HepG2 (cell line): Measurements from ENCODE around the gene PDE2A. TPM values are rescaled to one million over a fixed set of nuclear protein-coding genes. Genes with fewer than 3 reads are reported as not detected.
A peak's percentile ranks its signal among the peaks of the same experiment; 100 is the strongest.

Experiments
- ATAC-seq: fragments of 200-7000 bp; cut with Tn5 transposase; 3 replicates; pipeline ENCODE4 v1.9.1; 2020; ENCODE audit warnings: mild to moderate bottlenecking, moderate library complexity
- BruUV-seq: library from RNA; stranded (reverse); fragments of 400-500 nt; replicated peaks from 2 replicates; lab custom pipeline; 2021; lab: Mats Ljungman, UMichigan
- CTCF ChIA-PET: fragments of 300-600 bp; formaldehyde crosslinking; extraction: SDS; loops from one replicate; lab custom pipeline; 2021; ENCODE audit warnings: low total read pairs, inconsistent platforms, low intra/inter-chr PET ratio; lab: Yijun Ruan, JAX
- POLR2A ChIA-PET: fragments of 350-600 bp; sonication (Branson Sonifier 250); formaldehyde crosslinking; loops from one replicate; lab custom pipeline; 2020; ENCODE audit warnings: antibody characterized with exemption, inconsistent platforms; lab: Yijun Ruan, JAX
- DNase-seq: peaks from one replicate; pipeline ENCODE4 v3.0.0-alpha.2; 2015; ENCODE audit warnings: low spot score
- FAIRE-seq: peaks from 3 replicates; lab custom pipeline; 2011; peaks lifted over from hg19 to GRCh38; lab: Jason Lieb, UNC
- H2AFZ ChIP-seq: one replicate; pipeline ENCODE4 v1.6.1; 2011; ENCODE audit warnings: low read length, inconsistent platforms
- H3K27ac ChIP-seq: fragments of 300-600 bp; 3 replicates; pipeline ENCODE4 v1.8.0; 2011; ENCODE audit warnings: mixed run types, mild to moderate bottlenecking, mixed read lengths, low read length, inconsistent platforms; ENCODE audit not compliant: insufficient read depth; ENCODE audit errors: extremely low read length
- H3K27me3 ChIP-seq, 2 experiments: fragments of 200-600 bp in 1 of 2; 2 replicates in 1 of 2; 3 replicates in 1 of 2; pipeline versions ENCODE4 v1.6.0 to v1.8.0; 2011; ENCODE audit warnings: low read length in 2 of 2, mild to moderate bottlenecking in 2 of 2, moderate library complexity in 2 of 2, inconsistent platforms in 1 of 2; ENCODE audit not compliant: insufficient read depth in 2 of 2, control insufficient read depth in 1 of 2
- H3K36me3 ChIP-seq, 2 experiments: fragments of 200-600 bp in 1 of 2; replicated peaks in 1 of 2; 2 replicates in 1 of 2; 3 replicates in 1 of 2; pipeline versions ENCODE4 v1.5.1 to v1.8.0; 2011; ENCODE audit warnings: low read length in 2 of 2, inconsistent platforms in 1 of 2; ENCODE audit not compliant: insufficient read depth in 2 of 2, control insufficient read depth in 1 of 2
- H3K4me1 ChIP-seq: 2 replicates; pipeline ENCODE4 v1.5.1; 2012; ENCODE audit warnings: low read length, inconsistent platforms; ENCODE audit not compliant: insufficient read depth
- H3K4me2 ChIP-seq: 2 replicates; pipeline ENCODE4 v1.6.0; 2011; ENCODE audit warnings: low read depth, low read length, inconsistent platforms
- H3K4me3 ChIP-seq, 3 experiments: fragments of 200-600 bp in 1 of 3; sonication (generic), shearing (Covaris generic) in 1 of 3; replicated peaks in 1 of 3; 2 replicates each; pipeline ENCODE4 v1.5.1; 2011 to 2016; ENCODE audit warnings: low read length in 3 of 3, inconsistent platforms in 2 of 3, low read depth in 2 of 3, mild to moderate bottlenecking in 2 of 3, control low read depth in 1 of 3, mixed read lengths in 1 of 3; ENCODE audit not compliant: insufficient read depth in 1 of 3
- H3K79me2 ChIP-seq: one replicate; pipeline ENCODE4 v1.6.1; 2011; ENCODE audit warnings: low read length, inconsistent platforms; ENCODE audit not compliant: insufficient read depth
- H3K9ac ChIP-seq: 2 replicates; pipeline ENCODE4 v1.6.0; 2011; ENCODE audit warnings: mild to moderate bottlenecking, low read depth, low read length, inconsistent platforms; ENCODE audit not compliant: insufficient read depth
- H3K9me3 ChIP-seq: 2 replicates; pipeline ENCODE4 v1.5.1; 2012; ENCODE audit warnings: mild to moderate bottlenecking, low read length
- H4K20me1 ChIP-seq: 2 replicates; pipeline ENCODE4 v1.6.0; 2011; ENCODE audit warnings: inconsistent platforms, mild to moderate bottlenecking, low read length, moderate library complexity; ENCODE audit not compliant: insufficient read depth
- CSRNP2 ChIP-seq: sonication (generic); formaldehyde crosslinking; conservative IDR thresholded peaks from 2 replicates; pipeline ENCODE4 v1.8.0; 2022; ENCODE audit warnings: low read depth, missing genetic modification reagents
- DNMT3B ChIP-seq: conservative IDR thresholded peaks from 2 replicates; pipeline ENCODE4 v1.6.1; 2016; ENCODE audit warnings: missing biosample characterization, control low read depth
- FOSL2 ChIP-seq: sonication (generic); formaldehyde crosslinking; IDR thresholded peaks from 2 replicates; pipeline ENCODE4 v1.4.0; 2020; ENCODE audit warnings: missing genetic modification reagents
- GATAD2A ChIP-seq: IDR thresholded peaks from 2 replicates; pipeline ENCODE4 v1.6.1; 2016
- KDM5B ChIP-seq: sonication (generic); formaldehyde crosslinking; IDR thresholded peaks from 2 replicates; pipeline ENCODE4 v1.4.0; 2020; ENCODE audit warnings: missing genetic modification reagents, mild to moderate bottlenecking, borderline replicate concordance
- MAFF ChIP-seq: IDR thresholded peaks from 2 replicates; pipeline ENCODE4 v1.6.1; 2011; ENCODE audit warnings: low read depth, low read length, improper control_type of control experiment
- MAFK ChIP-seq, 2 experiments: IDR thresholded peaks in 1 of 2; conservative IDR thresholded peaks in 1 of 2; 2 replicates each; pipeline ENCODE4 v1.6.1; 2011; ENCODE audit warnings: improper control_type of control experiment in 2 of 2, low read length in 2 of 2
- SETDB1 ChIP-seq: sonication (generic); formaldehyde crosslinking; IDR thresholded peaks from 2 replicates; pipeline ENCODE4 v1.5.1; 2020; ENCODE audit warnings: missing genetic modification reagents, mild to moderate bottlenecking, borderline replicate concordance
- ZNF30 ChIP-seq: sonication (generic); formaldehyde crosslinking; IDR thresholded peaks from 2 replicates; pipeline ENCODE4 v1.5.0; 2020; ENCODE audit warnings: mild to moderate bottlenecking, missing genetic modification reagents
- ZNF652 ChIP-seq: IDR thresholded peaks from 2 replicates; pipeline ENCODE4 v1.6.1; 2016; ENCODE audit warnings: low read depth, borderline replicate concordance
- WGBS: methylation state at CpG from one replicate; pipeline ENCODE4 v1.1.6; 2017; ENCODE audit warnings: low lambda C conversion rate; 5-methylcytosine and 5-hydroxymethylcytosine counted together
- in situ Hi-C: cut with HindIII; loops from 2 replicates; pipeline ENCODE4 v1.10.0; 2017; ENCODE audit warnings: low pct_unique_long_range_greater_than_20kb; ENCODE audit not compliant: extremely low pct_ligation_motif_present
- intact Hi-C: fragments of 100-400 bp; cut with micrococcal nuclease; formaldehyde crosslinking; loops from one replicate; pipeline ENCODE4 v1.10.0; 2022; ENCODE audit not compliant: unreplicated experiment
- polyA plus RNA-seq, 8 experiments: library from polyadenylated mRNA; depleted of rRNA in 3 of 8; stranded (reverse) in 7 of 8; unstranded in 1 of 8; fragments of >200 nt; fragmentation: Illumina TruSeq in 4 of 8; extraction: Trizol in 4 of 8; gene quantifications; 2 replicates each; pipeline versions ENCODE4 v1.2.1 to v1.2.3, GENCODE V29; 2011 to 2016; ENCODE audit warnings: low read depth in 4 of 8, missing spikeins in 1 of 8, mixed read lengths in 1 of 8; ENCODE audit not compliant: insufficient read depth in 1 of 8
- total RNA-seq, 5 experiments: library from RNA; depleted of rRNA; stranded (reverse); fragments of >200 nt; fragmentation: Illumina TruSeq; extraction: Trizol; gene quantifications; 2 replicates each; pipeline ENCODE4 v1.2.3, GENCODE V29; 2016; ENCODE audit warnings: low read depth in 1 of 5

Gene PDE2A
- total and polyA plus RNA-seq, 2 of the 13 experiments (the other 11 are each of a cell fraction or from before 2014, with no cell fraction given) = 3.1 TPM; not detected in 1

- CTCF ChIA-PET = no interaction called here
- in situ Hi-C loops = no loop called here
- no peak overlapping the region for H3K4me3 ChIP-seq
These were observed 139.1 kb downstream of the PDE2A start for GRCh38 chr11:72535194-72535547.

DNA sequence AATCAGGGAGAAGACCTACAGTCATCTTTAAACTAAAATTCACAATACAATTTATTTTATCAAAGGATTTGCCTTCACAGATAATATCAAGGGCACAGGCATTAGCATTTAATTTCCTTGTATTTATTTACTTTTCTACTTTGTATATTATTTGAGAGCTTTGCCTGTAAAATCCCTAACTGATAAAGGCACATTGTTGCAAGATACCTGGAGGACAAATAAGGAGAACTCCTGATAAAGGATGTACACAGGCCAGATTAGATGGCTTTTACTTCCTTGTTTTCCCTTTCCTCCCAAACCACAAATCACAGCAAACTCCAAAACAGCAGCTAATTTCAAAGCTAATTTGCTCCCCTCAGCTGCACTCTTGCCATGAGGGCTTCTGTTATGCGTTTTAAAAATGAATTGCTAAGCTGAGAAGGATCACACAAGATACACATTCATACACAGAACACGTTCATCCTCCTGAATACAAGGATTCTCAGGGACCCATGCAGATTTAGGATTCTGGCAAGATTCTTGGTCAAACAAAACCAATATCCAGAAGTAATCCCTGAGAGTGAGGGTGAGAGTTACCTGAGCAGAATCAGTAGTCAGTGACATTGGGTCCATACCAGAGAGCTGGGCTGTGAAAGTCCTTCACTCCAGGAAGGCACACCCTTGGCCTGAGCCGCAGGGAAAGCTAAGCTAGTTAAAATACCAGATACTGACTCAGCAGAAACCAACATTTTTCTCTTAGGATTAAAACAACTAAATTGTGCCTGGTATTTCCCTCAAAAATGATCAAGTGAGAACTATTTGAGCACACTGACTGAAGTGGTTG is 139.6 kb downstream of the PDE2A start:
- Histone ChIP-seq H3K4me3 (no peak overlapping the region), H3K4me1 (no peaks in the 10 kb centered on the region), H4K20me1 (no peaks in the 10 kb centered on the region), H3K9ac (no peak overlapping the region), H3K9me3 (no peaks in the 10 kb centered on the region), H3K27me3 (peaks cover 0 to 22% of the 10 kb centered on the region in 2 experiments; a peak in 3 of 5 replicates), H3K27ac (no peak overlapping the region), H3K79me2 (no peaks in the 10 kb centered on the region), H3K4me2 (no peak overlapping the region), H3K36me3 (no peaks in the 10 kb centered on the region), H2AFZ (no peak overlapping the region)
- intact Hi-C loops = no loop called here
- WGBS = 0% methylated on average over 3 of the region's 3 CpGs
- in situ Hi-C loops = no loop called here
- ChIA-PET CTCF (no interaction called here), POLR2A (no interaction called here)
- DNase-seq = no peak
- no TSS peak for BruUV-seq
- no peak for FAIRE-seq
- no peak for ATAC-seq
- peak; percentile 87 for TF ChIP-seq MAFF
- peak; percentile 86 to 93 for TF ChIP-seq MAFK (conservative IDR thresholded peaks at IDR 0.05 in 1 of 2, IDR thresholded peaks at IDR 0.05 in 1 of 2; ENCODE audit: low read length in 2 of 2)
- TF ChIP-seq KDM5B (CRISPR knock-in tag) = no peak
- TF ChIP-seq GATAD2A (CRISPR knock-in tag) = no peak
- no peak for TF ChIP-seq DNMT3B (CRISPR knock-in tag)
- no peak for TF ChIP-seq CSRNP2 (CRISPR knock-in tag)
- no peak for TF ChIP-seq ZNF30 (CRISPR knock-in tag)

More at GRCh38 chr11:72535194-72535547, 139.1 kb downstream of the PDE2A start:
- Histone ChIP-seq H3K27me3 (peaks cover 0 to 22% of the 10 kb centered on the region in 2 experiments; a peak in 3 of 5 replicates), H3K4me2 (no peak overlapping the region), H3K4me1 (no peaks in the 10 kb centered on the region), H3K36me3 (no peaks in the 10 kb centered on the region), H3K9ac (no peak overlapping the region), H3K79me2 (no peaks in the 10 kb centered on the region), H4K20me1 (no peaks in the 10 kb centered on the region), H3K9me3 (no peaks in the 10 kb centered on the region), H2AFZ (no peak overlapping the region), H3K27ac (no peak overlapping the region)
- TF ChIP-seq ZNF652 = peak; percentile 58
- no peak for TF ChIP-seq SETDB1 (CRISPR knock-in tag)
- TF ChIP-seq FOSL2 (CRISPR knock-in tag) = no peak
- intact Hi-C loops = no loop called here
- no peak for DNase-seq
- 6% methylated on average over 3 of the region's 3 CpGs for WGBS
- no TSS peak for BruUV-seq
- peak; percentile 66 for ATAC-seq
- FAIRE-seq = no peak
- POLR2A ChIA-PET = no interaction called here
